ENCODE measurements around the gene DQX1. TPM values are rescaled to one million over a fixed set of nuclear protein-coding genes. Genes with fewer than 3 reads are reported as not detected.

DQX1 gene
- total RNA-seq (2022; extraction: Qiagen RNA extraction): 0.07 to 0.15 TPM (median 0.08 TPM) in 3 of 5 replicates, not detected in the others

GRCh38 chr2:74525717-74526648 lies at the start of gene DQX1:
TSS of gene DQX1 (minus strand) at chr2:74526231. CDS start at chr2:74525729, 502 bp downstream.

GRCh38 chr2:74553892-74554819 lies 28.1 kb upstream of the DQX1 start, which contains the start of the genes DOK1 and LOXL3:
TSS of gene DOK1 (plus strand) at chr2:74554720. CDS start at chr2:74554755, 35 bp downstream.
TSS of gene LOXL3 (minus strand) at chr2:74553942. CDS start at chr2:74552634, 1,308 bp downstream.

DNA sequence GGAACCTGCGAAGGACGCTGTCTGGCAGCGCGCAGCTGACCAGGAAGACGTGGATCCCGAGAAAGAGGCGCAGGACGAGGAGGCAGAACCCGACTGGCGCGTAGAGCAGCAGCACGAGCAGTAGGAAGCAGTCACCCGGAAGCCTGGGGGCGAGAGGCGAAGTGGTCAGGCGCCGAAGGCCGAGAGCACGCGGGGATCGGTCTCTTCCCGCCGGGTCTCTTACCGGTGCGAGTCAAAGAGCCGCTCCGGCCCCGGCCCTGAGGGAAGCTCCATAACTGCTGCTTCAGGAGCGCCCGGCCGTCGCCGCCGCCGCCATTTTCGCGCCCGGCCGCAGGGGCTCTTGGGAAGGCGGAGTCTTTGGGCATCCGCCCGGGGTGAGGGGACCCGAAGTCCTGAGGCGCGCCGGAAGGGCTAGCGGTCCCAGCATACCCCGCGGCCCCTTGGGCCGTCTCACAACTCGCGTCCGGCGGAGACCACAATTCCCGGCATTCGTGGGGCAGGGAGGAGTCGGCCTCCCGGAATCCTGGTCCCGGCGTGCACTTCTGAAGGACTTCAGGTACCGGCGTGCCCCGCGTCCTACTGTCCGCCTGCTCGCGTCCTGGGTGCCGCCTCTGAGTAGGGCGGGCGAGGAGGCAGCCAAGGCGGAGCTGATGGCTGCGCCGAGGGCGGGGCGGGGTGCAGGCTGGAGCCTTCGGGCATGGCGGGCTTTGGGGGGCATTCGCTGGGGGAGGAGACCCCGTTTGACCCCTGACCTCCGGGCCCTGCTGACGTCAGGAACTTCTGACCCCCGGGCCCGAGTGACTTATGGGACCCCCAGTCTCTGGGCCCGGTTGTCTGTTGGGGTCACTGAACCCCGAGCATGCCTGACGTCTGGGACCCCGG lies 3.6 kb upstream of the DQX1 start, which contains the start of the genes AUP1 and HTRA2:
AUP1 (minus strand) TSS at position 350 of the 882 bp plus-strand sequence; CDS start at position 273, 77 bp downstream.
HTRA2 (plus strand) TSS at position 577 of the 882 bp plus-strand sequence; CDS start at position 651, 74 bp downstream.

DNA sequence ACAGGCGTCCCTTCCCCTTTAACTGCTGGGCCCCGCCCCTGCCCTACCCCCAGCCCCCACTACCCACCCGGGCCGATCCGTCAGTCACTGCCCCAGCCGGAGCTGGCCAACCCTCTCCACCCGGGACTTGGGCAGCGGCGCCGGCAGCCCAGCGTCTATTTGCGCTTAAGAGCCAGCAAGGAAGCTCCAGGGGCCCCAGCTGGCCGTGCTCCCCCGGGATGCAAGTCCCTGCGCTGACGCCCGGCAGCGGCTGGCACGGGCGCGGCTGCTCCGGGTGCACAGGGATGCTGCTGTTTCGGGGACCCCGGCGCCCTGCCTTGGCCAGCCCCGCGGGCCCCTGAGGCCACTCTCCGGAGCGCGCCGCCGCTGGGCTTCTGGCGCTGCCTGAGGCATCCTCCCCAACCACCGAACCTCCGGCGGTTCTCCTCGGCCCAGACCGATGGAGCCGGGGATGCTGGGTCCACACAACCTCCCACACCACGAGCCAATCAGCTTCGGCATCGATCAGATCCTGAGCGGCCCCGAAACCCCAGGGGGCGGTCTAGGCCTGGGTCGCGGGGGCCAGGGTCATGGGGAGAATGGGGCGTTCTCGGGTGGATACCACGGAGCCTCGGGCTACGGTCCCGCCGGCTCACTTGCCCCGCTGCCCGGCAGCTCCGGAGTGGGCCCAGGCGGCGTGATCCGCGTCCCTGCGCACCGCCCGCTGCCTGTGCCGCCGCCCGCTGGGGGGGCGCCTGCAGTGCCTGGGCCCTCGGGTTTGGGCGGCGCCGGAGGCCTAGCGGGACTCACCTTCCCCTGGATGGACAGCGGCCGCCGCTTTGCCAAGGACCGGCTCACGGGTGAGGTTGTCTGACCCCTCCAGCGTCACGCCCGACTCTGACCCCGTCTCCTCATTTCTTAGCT lies 11.4 kb downstream of the DQX1 start, which contains the start of gene TLX2:
TLX2 (plus strand) TSS at position 83 of the 903 bp plus-strand sequence; CDS start at position 440, 357 bp downstream.

GRCh38 chr2:74507145-74507925 lies 18.7 kb downstream of the DQX1 start, which contains the start of gene PCGF1:
TSS of gene PCGF1 (minus strand) at chr2:74507695. CDS start at chr2:74507668, 27 bp downstream.

GRCh38 chr2:74499267-74499939 lies 26.6 kb downstream of the DQX1 start, which contains the start of gene LBX2:
TSS of gene LBX2 (minus strand) at chr2:74499603. CDS start at chr2:74499537, 66 bp downstream.

DNA sequence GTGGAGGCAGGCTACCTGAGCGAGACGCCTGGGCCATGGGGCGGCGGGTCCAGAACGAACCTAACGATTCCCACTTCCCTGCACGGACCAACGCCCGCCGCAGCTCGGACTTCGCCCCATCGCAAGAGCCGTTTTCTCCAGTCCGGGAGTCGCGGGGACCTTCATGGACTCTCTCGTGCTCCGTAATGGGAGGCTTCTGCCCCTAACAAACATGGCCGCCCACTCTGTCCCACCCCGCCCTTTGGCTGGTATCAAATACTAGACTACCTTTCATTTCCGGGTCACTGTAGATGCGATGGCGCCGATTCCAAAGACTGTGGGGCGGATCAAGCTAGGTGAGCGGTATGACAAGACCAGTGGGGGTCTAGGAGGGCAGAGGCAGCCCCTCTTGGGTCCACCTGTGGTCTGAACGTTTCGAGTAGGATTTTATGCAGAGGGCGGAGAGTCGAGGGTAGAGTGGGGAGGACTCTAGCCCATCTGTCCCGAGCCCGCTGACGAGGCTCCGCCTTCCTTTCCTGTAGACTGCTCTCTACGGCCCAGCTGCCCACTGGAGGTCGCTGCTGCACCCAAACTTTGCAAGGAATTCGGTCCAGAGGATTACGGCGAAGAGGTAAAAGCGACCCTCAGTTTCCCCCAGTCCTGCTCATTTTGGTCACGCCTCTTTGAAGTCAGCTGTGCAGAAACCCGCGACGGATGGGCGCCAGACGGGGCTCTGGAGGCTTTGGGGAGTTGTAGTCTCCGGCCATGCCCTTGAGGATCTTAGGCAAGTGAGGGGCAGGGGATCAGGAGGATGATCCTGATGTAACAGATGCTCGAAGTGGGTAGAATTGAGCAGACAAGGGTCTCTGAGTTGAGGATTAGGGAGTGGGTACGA lies 43.0 kb downstream of the DQX1 start, which contains the start of the genes CCDC142 and TTC31:
CCDC142 (minus strand) TSS at position 198 of the 874 bp plus-strand sequence; CDS start at position 37, 161 bp downstream.
TTC31 (plus strand) TSS at position 281 of the 874 bp plus-strand sequence; CDS start at position 296, 15 bp downstream.

DNA sequence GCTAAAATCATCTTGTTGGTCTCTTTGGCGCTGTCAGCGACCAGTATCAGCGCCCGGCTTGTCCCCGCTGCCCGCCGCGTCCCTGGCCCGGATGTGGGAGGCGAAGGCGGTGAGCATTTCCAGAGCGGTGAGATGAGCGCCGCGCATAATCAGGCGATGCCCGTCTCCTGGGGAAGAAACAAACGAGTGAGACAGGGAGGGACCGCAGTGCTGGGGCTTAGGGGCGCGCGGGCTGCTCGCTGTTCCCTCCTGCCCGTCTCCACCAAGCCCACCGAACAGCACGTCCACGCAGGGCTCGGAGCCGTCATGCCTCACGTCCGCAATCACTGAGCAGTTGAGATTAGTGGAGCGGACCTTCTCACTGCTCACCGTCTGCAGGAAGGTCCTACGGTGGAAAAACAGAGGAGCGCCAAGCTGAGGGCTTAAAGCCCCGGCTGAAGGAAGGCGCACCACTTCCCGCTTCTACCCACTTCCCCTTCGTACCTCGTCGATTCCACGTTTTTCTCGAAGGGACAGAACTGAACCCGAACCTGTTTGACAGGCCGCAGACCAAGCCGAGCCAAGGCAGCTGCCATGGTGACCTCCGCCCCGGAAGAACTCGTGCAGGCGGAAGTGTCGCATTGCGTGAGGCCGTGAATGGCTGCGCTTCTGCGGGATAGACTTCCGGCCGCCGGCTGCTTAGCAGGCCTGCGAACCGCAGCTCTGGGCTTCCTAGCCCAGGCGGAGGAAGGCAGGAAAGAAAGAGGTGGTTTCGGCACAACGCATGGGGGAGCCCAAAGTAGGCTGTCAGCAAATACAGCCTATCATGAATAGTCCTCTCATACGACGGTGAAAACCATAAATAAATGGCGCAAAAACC lies 53.7 kb downstream of the DQX1 start, which contains the start of gene MRPL53:
MRPL53 (minus strand) TSS at position 595 of the 859 bp plus-strand sequence; CDS start at position 575, 20 bp downstream.

Other genes starting within 250 kb of the DQX1 start
- gene SLC4A5, start 182.8 kb downstream of the DQX1 start, total RNA-seq (2022; extraction: Qiagen RNA extraction): 0.15 to 0.34 TPM (median 0.28 TPM) in 5 replicates
- 108 to 168 TPM (median 160 TPM) in 5 replicates for gene DCTN1, start 145.9 kb downstream of the DQX1 start, total RNA-seq (2022; extraction: Qiagen RNA extraction)
- 3.3 to 3.7 TPM (median 3.6 TPM) in 5 replicates for gene C2orf81, start 104.6 kb downstream of the DQX1 start, total RNA-seq (2022; extraction: Qiagen RNA extraction)
- gene WDR54, start 104.5 kb downstream of the DQX1 start, total RNA-seq (2022; extraction: Qiagen RNA extraction): 75.2 to 80.4 TPM (median 77.7 TPM) in 5 replicates
- gene RTKN, start 84.3 kb downstream of the DQX1 start, total RNA-seq (2022; extraction: Qiagen RNA extraction): 14.2 to 25.4 TPM (median 23.2 TPM) in 5 replicates
- gene INO80B, start 71.1 kb downstream of the DQX1 start, total RNA-seq (2022; extraction: Qiagen RNA extraction): 42.3 to 51.4 TPM (median 47.4 TPM) in 5 replicates
- 44.4 to 86.4 TPM (median 77.7 TPM) in 5 replicates for gene WBP1, start 67.8 kb downstream of the DQX1 start, total RNA-seq (2022; extraction: Qiagen RNA extraction)
- gene MOGS, start 60.8 kb downstream of the DQX1 start, total RNA-seq (2022; extraction: Qiagen RNA extraction): 37.2 to 52.8 TPM (median 51.3 TPM) in 5 replicates
- gene MRPL53, start 53.6 kb downstream of the DQX1 start, total RNA-seq (2022; extraction: Qiagen RNA extraction): 108 to 154 TPM (median 133 TPM) in 5 replicates
- 6.6 to 14.5 TPM (median 12.6 TPM) in 5 replicates for gene CCDC142, start 43.2 kb downstream of the DQX1 start, total RNA-seq (2022; extraction: Qiagen RNA extraction)
- 10.6 to 16.6 TPM (median 15.0 TPM) in 5 replicates for gene TTC31, start 43.1 kb downstream of the DQX1 start, total RNA-seq (2022; extraction: Qiagen RNA extraction)
- gene LBX2, start 26.6 kb downstream of the DQX1 start, total RNA-seq (2022; extraction: Qiagen RNA extraction): 2.7 to 3.7 TPM (median 3.0 TPM) in 5 replicates
- gene PCGF1, start 18.5 kb downstream of the DQX1 start, total RNA-seq (2022; extraction: Qiagen RNA extraction): 29.3 to 38.9 TPM (median 31.6 TPM) in 5 replicates
- gene TLX2, start 11.8 kb downstream of the DQX1 start, total RNA-seq (2022; extraction: Qiagen RNA extraction): 0.17 to 0.31 TPM (median 0.21 TPM) in 5 replicates
- 176 to 254 TPM (median 231 TPM) in 5 replicates for gene AUP1, start 3.5 kb upstream of the DQX1 start, total RNA-seq (2022; extraction: Qiagen RNA extraction)
- gene HTRA2, start 3.7 kb upstream of the DQX1 start, total RNA-seq (2022; extraction: Qiagen RNA extraction): 31.4 to 39.0 TPM (median 38.8 TPM) in 5 replicates
- gene LOXL3, start 27.7 kb upstream of the DQX1 start, total RNA-seq (2022; extraction: Qiagen RNA extraction): 0.22 to 0.58 TPM (median 0.35 TPM) in 5 replicates
- gene DOK1, start 28.5 kb upstream of the DQX1 start, total RNA-seq (2022; extraction: Qiagen RNA extraction): 3.5 to 5.2 TPM (median 4.4 TPM) in 5 replicates
- not detected in 5 replicates for gene M1AP, start 122.1 kb upstream of the DQX1 start, total RNA-seq (2022; extraction: Qiagen RNA extraction)
- gene SEMA4F, start 128.0 kb upstream of the DQX1 start, total RNA-seq (2022; extraction: Qiagen RNA extraction): 8.4 to 13.4 TPM (median 11.8 TPM) in 5 replicates